HepG2 (cell line): Measurements from ENCODE around the gene ITGB1. TPM values are rescaled to one million over a fixed set of nuclear protein-coding genes. Genes with fewer than 3 reads are reported as not detected.

ENCODE experiments used
- HNRNPK ChIP-seq: fragments of 200-400 bp; formaldehyde crosslinking; IDR thresholded peaks from 2 replicates; pipeline ENCODE4 v1.6.1; 2018; ENCODE audit warnings: low read length, low read depth, moderate library complexity, mild to moderate bottlenecking; ENCODE audit not compliant: poor library complexity, severe bottlenecking
- RNF2 ChIP-seq: fragments of 450-650 bp; conservative IDR thresholded peaks from 2 replicates; pipeline ENCODE4 v1.6.1; 2016; ENCODE audit warnings: low read depth
- SIN3B ChIP-seq: fragments of 150-350 bp; IDR thresholded peaks from 2 replicates; pipeline ENCODE4 v1.6.1; 2014; ENCODE audit warnings: low read length
- TRAFD1 ChIP-seq: sonication (generic); formaldehyde crosslinking; IDR thresholded peaks from 2 replicates; pipeline ENCODE4 v1.5.1; 2020; ENCODE audit warnings: missing genetic modification reagents, mild to moderate bottlenecking, borderline replicate concordance
- ZBTB26 ChIP-seq: IDR thresholded peaks from 2 replicates; pipeline ENCODE4 v1.6.1; 2016; ENCODE audit warnings: missing compliant biosample characterization, missing genetic modification reagents, borderline replicate concordance
- ZMAT3 ChIP-seq: sonication (generic); formaldehyde crosslinking; conservative IDR thresholded peaks from 2 replicates; pipeline ENCODE4 v1.7.0; 2021; ENCODE audit warnings: missing genetic modification reagents
- ZNF609 ChIP-seq: sonication (generic); formaldehyde crosslinking; IDR thresholded peaks from 2 replicates; pipeline ENCODE4 v1.4.0; 2020; ENCODE audit warnings: mild to moderate bottlenecking, missing genetic modification reagents, borderline replicate concordance
- polyA plus RNA-seq, 8 experiments: library from polyadenylated mRNA; depleted of rRNA in 3 of 8; stranded (reverse) in 7 of 8; unstranded in 1 of 8; fragments of >200 nt; fragmentation: Illumina TruSeq in 4 of 8; extraction: Trizol in 4 of 8; gene quantifications; 2 replicates each; pipeline versions ENCODE4 v1.2.1 to v1.2.3, GENCODE V29; 2011 to 2016; ENCODE audit warnings: low read depth in 4 of 8, missing spikeins in 1 of 8, mixed read lengths in 1 of 8; ENCODE audit not compliant: insufficient read depth in 1 of 8
- total RNA-seq, 5 experiments: library from RNA; depleted of rRNA; stranded (reverse); fragments of >200 nt; fragmentation: Illumina TruSeq; extraction: Trizol; gene quantifications; 2 replicates each; pipeline ENCODE4 v1.2.3, GENCODE V29; 2016; ENCODE audit warnings: low read depth in 1 of 5
- TF ChIP-seq, protein P1 (sequence below): IDR thresholded peaks from 2 replicates; pipeline ENCODE4 v1.6.1; 2016; ENCODE audit warnings: low read depth, missing genetic modification reagents, missing compliant biosample characterization

The ITGB1 gene
- total and polyA plus RNA-seq, 2 of the 13 experiments (the other 11 are each of a cell fraction or from before 2014, with no cell fraction given), result 190 to 204 TPM

DNA sequence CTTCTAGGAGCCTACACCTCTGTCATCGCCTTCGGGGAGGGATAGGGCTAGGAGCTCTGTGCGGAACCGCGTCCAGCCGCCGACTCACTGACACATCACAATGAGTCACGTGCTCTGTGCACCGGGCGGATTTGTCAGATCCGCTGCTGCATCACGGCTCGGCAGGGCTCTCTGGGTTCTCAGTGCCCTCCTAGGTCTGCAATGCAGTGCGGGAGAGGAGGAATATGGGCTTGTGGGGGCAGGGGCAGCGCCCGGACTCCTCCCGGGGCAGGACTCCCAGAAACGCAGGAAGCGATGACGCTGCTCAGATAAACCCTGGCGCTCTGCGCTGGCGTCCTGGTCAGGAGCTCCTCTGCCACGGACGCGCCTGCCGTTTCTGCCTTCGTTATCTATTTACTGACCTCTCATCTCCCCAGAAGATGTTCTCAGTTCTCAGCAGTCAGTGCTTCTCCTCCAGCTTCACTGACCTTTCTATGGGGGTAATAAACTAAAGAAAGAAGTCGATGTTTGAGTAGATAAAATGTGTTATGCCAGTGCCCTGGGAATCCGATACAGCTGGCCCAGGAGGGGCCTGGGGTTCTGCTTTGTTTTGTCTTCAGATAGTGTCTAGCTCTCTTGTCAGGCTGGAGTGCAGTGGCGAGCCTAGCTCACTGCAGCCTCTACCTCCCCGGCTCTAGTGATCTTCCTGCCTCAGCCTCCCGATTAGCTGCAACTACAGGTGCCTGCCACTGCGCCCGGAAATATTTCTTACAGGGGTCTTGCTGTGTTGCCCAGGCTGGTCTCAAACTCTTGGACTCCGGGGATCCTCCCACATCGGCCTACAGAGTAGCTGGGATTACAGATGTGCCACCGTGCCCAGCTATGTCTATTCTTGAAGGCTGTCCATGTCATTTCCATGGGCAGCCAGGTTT, 22.8 kb upstream of the ITGB1 start (continued):
- TF ChIP-seq ZBTB26 (CRISPR knock-in tag) (0 out of 2 replicates have a peak, but pooled peaks have one; percentile 29), SIN3B (no peak), ZNF609 (CRISPR knock-in tag) (peak; percentile 27; the same call in 1 of the 2 replicates), ZMAT3 (CRISPR knock-in tag) (peak; percentile 27; the same call in 1 of the 2 replicates), RNF2 (no peak), HNRNPK (no peak), TRAFD1 (CRISPR knock-in tag) (peak; percentile 57; the same call in 1 of the 2 replicates)
- TF ChIP-seq, protein P1, sequence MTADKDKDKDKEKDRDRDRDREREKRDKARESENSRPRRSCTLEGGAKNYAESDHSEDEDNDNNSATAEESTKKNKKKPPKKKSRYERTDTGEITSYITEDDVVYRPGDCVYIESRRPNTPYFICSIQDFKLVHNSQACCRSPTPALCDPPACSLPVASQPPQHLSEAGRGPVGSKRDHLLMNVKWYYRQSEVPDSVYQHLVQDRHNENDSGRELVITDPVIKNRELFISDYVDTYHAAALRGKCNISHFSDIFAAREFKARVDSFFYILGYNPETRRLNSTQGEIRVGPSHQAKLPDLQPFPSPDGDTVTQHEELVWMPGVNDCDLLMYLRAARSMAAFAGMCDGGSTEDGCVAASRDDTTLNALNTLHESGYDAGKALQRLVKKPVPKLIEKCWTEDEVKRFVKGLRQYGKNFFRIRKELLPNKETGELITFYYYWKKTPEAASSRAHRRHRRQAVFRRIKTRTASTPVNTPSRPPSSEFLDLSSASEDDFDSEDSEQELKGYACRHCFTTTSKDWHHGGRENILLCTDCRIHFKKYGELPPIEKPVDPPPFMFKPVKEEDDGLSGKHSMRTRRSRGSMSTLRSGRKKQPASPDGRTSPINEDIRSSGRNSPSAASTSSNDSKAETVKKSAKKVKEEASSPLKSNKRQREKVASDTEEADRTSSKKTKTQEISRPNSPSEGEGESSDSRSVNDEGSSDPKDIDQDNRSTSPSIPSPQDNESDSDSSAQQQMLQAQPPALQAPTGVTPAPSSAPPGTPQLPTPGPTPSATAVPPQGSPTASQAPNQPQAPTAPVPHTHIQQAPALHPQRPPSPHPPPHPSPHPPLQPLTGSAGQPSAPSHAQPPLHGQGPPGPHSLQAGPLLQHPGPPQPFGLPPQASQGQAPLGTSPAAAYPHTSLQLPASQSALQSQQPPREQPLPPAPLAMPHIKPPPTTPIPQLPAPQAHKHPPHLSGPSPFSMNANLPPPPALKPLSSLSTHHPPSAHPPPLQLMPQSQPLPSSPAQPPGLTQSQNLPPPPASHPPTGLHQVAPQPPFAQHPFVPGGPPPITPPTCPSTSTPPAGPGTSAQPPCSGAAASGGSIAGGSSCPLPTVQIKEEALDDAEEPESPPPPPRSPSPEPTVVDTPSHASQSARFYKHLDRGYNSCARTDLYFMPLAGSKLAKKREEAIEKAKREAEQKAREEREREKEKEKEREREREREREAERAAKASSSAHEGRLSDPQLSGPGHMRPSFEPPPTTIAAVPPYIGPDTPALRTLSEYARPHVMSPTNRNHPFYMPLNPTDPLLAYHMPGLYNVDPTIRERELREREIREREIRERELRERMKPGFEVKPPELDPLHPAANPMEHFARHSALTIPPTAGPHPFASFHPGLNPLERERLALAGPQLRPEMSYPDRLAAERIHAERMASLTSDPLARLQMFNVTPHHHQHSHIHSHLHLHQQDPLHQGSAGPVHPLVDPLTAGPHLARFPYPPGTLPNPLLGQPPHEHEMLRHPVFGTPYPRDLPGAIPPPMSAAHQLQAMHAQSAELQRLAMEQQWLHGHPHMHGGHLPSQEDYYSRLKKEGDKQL (CRISPR knock-in tag), result no peak
